Liver (tissue), 3 donors: ENCODE results near the gene SLX9.

Experiments used
- CTCF ChIP-seq: fragments of 150-350 bp; IDR thresholded peaks from 2 replicates; pipeline ENCODE4 v1.5.1; 2017; ENCODE audit warnings: improper control_type of control experiment, low read depth, low read length; ENCODE audit not compliant: missing input control
- JUND ChIP-seq, 2 donors: IDR thresholded peaks; 2 replicates each; pipeline ENCODE4 v1.6.1; 2016; ENCODE audit warnings: antibody characterized with exemption in 2 of 2
- RAD21 ChIP-seq, 2 donors: IDR thresholded peaks; 2 replicates each; pipeline ENCODE4 v1.6.1; 2016; ENCODE audit warnings: antibody characterized with exemption in 2 of 2, mild to moderate bottlenecking in 2 of 2
- donor health status: healthy.
- donor health status: healthy.

- no peak for TF ChIP-seq RAD21 (IDR thresholded peaks at IDR 0.05)
- no peak for TF ChIP-seq CTCF
- no peak for TF ChIP-seq JUND (IDR thresholded peaks at IDR 0.05)
Measured at GRCh38 chr21:44924606-44925377, 15.0 kb upstream of the SLX9 start.
